Natural killer cell (primary cell): ENCODE measurements around the gene MBD3. TPM values are rescaled to one million over a fixed set of nuclear protein-coding genes. Genes with fewer than 3 reads are reported as not detected.

ENCODE experiments used
- ATAC-seq, 3 donors: fragments of 150-1000 bp in 2 of 3; fragments of 200-7000 bp in 1 of 3; cut with Tn5 transposase; 1 replicate in 1 of 3; 2 replicates in 2 of 3; pipeline ENCODE4 v1.10.0; 2021; ENCODE audit warnings: mild to moderate bottlenecking in 2 of 3, moderate library complexity in 2 of 3
- DNase-seq, 2 donors: peaks; one replicate each; pipeline versions ENCODE4 v3.0.0 to v3.0.0-alpha.2; 2013 to 2021; ENCODE audit warnings: mixed read lengths in 1 of 2
- H3K27ac ChIP-seq: one replicate; pipeline ENCODE4 v1.5.1; 2013; ENCODE audit warnings: mild to moderate bottlenecking, low read length
- H3K27me3 ChIP-seq: one replicate; pipeline ENCODE4 v1.6.1; 2013; ENCODE audit warnings: low read length; ENCODE audit not compliant: control insufficient read depth, insufficient read depth
- H3K36me3 ChIP-seq: one replicate; pipeline ENCODE4 v1.6.1; 2013; ENCODE audit warnings: low read length; ENCODE audit not compliant: control insufficient read depth, insufficient read depth
- H3K4me1 ChIP-seq: one replicate; pipeline ENCODE4 v1.6.1; 2013; ENCODE audit warnings: low read length; ENCODE audit not compliant: control insufficient read depth, insufficient read depth
- H3K4me3 ChIP-seq: one replicate; pipeline ENCODE4 v1.5.1; 2013; ENCODE audit warnings: low read length
- H3K9me3 ChIP-seq: one replicate; pipeline ENCODE4 v1.6.1; 2013; ENCODE audit warnings: low read length; ENCODE audit not compliant: control insufficient read depth, insufficient read depth
- H3K27ac Mint-ChIP-seq, 2 donors: one replicate each; pipeline ENCODE4 v1.8.0; 2022; ENCODE audit warnings: mild to moderate bottlenecking in 2 of 2, mixed read lengths in 2 of 2, moderate library complexity in 1 of 2
- H3K27me3 Mint-ChIP-seq, 2 donors: one replicate each; pipeline ENCODE4 v1.8.0; 2022; ENCODE audit warnings: low read depth in 2 of 2, mixed read lengths in 2 of 2
- H3K36me3 Mint-ChIP-seq: one replicate; pipeline ENCODE4 v1.8.0; 2022; ENCODE audit warnings: mixed read lengths
- H3K4me1 Mint-ChIP-seq, 2 donors: one replicate each; pipeline ENCODE4 v1.8.0; 2022; ENCODE audit warnings: mixed read lengths in 2 of 2
- H3K4me3 Mint-ChIP-seq: one replicate; pipeline ENCODE4 v1.8.0; 2022; ENCODE audit warnings: mild to moderate bottlenecking, moderate library complexity, mixed read lengths
- H3K9me3 Mint-ChIP-seq, 2 donors: one replicate each; pipeline ENCODE4 v1.8.0; 2022; ENCODE audit warnings: mixed read lengths in 2 of 2
- WGBS: methylation state at CpG from one replicate; pipeline ENCODE4 v1.1.7; 2013; ENCODE audit warnings: missing lambda C conversion rate; ENCODE audit not compliant: insufficient coverage; 5-methylcytosine and 5-hydroxymethylcytosine counted together
- intact Hi-C: fragments of 100-400 bp; cut with micrococcal nuclease; formaldehyde crosslinking; loops from one replicate; pipeline ENCODE4 v1.14.2; 2022
- total RNA-seq, 4 donors: library from RNA; stranded (reverse); fragments of 120-200 nt in 1 of 4; gene quantifications; one replicate each; pipeline versions ENCODE4 v1.2.3 to v1.2.4, GENCODE V29; 2013 to 2022
- TF ChIP-seq, protein P1 (sequence below): fragments of 200-600 bp; IDR thresholded peaks from one replicate; pipeline ENCODE4 v1.8.0; 2022; ENCODE audit warnings: antibody characterized with exemption

The MBD3 gene
- total RNA-seq, 3 donors from 2014 or later (not counting 1 experiment from before 2014, with no cell fraction given) = 55.9 to 66.7 (median 59.0) TPM

DNA sequence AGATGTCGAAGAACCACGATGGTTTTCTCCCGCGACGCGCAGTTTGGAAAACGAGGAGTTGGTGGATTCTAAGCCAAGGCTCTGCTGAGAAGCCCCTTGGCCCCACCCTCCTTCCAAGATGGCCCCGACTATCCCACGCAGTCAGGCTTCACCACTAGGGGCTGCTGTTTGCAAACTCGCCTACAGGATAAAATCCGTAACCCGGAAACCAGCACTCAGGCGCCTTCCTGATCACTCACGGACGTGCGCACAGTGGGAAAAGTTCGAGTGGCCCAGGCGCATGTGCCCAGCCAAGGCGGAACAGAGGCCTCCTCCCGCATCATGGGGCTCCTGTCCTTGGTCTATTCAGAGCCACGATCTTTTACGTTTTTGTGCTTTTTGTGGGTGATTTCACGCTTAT lies 31.8 kb upstream of the MBD3 start:
- H3K4me1 Mint-ChIP-seq = peaks cover 0 to 6% of the 10 kb centered on the region in 2 donors
- H3K27ac Mint-ChIP-seq = peak overlapping the region in 1 of 2 donors; percentile 52
- ATAC-seq (peak; percentile 59 to 80 (median 78)), DNase-seq (peak; percentile 34 to 73)
- TF ChIP-seq, protein P1, sequence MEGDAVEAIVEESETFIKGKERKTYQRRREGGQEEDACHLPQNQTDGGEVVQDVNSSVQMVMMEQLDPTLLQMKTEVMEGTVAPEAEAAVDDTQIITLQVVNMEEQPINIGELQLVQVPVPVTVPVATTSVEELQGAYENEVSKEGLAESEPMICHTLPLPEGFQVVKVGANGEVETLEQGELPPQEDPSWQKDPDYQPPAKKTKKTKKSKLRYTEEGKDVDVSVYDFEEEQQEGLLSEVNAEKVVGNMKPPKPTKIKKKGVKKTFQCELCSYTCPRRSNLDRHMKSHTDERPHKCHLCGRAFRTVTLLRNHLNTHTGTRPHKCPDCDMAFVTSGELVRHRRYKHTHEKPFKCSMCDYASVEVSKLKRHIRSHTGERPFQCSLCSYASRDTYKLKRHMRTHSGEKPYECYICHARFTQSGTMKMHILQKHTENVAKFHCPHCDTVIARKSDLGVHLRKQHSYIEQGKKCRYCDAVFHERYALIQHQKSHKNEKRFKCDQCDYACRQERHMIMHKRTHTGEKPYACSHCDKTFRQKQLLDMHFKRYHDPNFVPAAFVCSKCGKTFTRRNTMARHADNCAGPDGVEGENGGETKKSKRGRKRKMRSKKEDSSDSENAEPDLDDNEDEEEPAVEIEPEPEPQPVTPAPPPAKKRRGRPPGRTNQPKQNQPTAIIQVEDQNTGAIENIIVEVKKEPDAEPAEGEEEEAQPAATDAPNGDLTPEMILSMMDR = peak; percentile 31
- Histone ChIP-seq H3K4me3 (no peak overlapping the region), H3K4me1 (no peaks in the 10 kb centered on the region), H3K9me3 (no peaks in the 10 kb centered on the region), H3K27ac (no peak overlapping the region), H3K27me3 (no peaks in the 10 kb centered on the region), H3K36me3 (peaks cover 10% of the 10 kb centered on the region)
- no peak overlapping the region for H3K4me3 Mint-ChIP-seq
- 83% methylated on average over 23 of the region's 23 CpGs for WGBS
- no peaks in the 10 kb centered on the region for H3K36me3 Mint-ChIP-seq
- H3K27me3 Mint-ChIP-seq = no peaks in the 10 kb centered on the region
- no peaks in the 10 kb centered on the region for H3K9me3 Mint-ChIP-seq
- intact Hi-C loops = no loop called here

DNA sequence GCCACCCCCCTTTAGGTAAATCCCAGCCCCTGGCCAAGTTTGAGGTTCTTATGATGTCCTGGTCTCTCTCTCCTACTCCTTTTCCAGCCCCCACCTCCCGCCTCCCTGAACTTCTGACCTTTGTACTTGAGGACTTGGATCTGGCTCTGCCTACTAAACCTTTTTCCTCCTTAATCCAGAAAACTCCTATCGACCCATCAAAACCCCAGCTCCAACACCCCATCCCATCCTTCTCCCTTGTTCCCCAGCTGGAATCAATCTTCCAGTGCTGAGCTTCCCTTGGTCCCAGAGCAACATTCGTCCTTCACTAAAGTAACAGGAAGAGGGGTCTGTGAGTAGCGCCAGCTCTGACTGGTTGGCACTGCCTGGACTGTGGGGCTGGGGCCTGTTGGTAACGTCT lies 29.9 kb upstream of the MBD3 start:
- ATAC-seq (no peak), DNase-seq (no peak)
- peaks cover 0 to 13% of the 10 kb centered on the region in 2 donors for H3K4me1 Mint-ChIP-seq
- peaks cover 18% of the 10 kb centered on the region for H3K36me3 ChIP-seq
- H3K27me3 Mint-ChIP-seq = no peaks in the 10 kb centered on the region
- intact Hi-C loops = no loop called here
- H3K4me3 ChIP-seq = no peak overlapping the region
- H3K4me1 ChIP-seq = no peaks in the 10 kb centered on the region
- no peak overlapping the region for H3K4me3 Mint-ChIP-seq
- H3K9me3 ChIP-seq = no peaks in the 10 kb centered on the region
- WGBS = 92% methylated on average over 5 of the region's 5 CpGs
- TF ChIP-seq, protein P1 = no peak
- no peaks in the 10 kb centered on the region for H3K27me3 ChIP-seq
- no peaks in the 10 kb centered on the region for H3K9me3 Mint-ChIP-seq
- H3K27ac ChIP-seq = no peak overlapping the region
- H3K27ac Mint-ChIP-seq = no peak overlapping the region
- no peaks in the 10 kb centered on the region for H3K36me3 Mint-ChIP-seq

DNA sequence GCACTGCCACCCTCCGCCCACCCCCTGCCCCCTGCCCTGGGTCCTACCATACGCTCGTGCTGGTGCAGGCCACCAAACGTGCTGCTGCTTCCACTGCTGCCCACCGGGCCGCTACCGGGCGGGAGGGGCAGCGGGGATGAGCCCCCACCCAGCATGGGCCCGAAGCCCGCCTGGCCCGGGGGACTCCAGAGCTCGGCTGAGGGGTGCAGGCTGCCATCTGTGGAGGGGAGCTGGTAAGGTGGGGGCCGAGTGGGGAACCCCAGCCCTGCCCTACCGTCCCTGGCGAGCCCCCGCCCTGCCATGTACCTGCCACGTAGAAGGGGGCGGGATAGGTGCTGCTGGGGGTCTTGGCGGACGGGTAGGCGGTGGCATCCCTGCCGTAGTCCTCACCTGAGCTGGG lies 29.3 kb upstream of the MBD3 start:
- Mint-ChIP-seq H3K4me3 (no peak overlapping the region), H3K4me1 (peaks cover 0 to 13% of the 10 kb centered on the region in 2 donors), H3K9me3 (no peaks in the 10 kb centered on the region), H3K27ac (no peak overlapping the region), H3K36me3 (no peaks in the 10 kb centered on the region), H3K27me3 (no peaks in the 10 kb centered on the region)
- Histone ChIP-seq H3K9me3 (no peaks in the 10 kb centered on the region), H3K4me1 (no peaks in the 10 kb centered on the region), H3K27ac (no peak overlapping the region), H3K27me3 (no peaks in the 10 kb centered on the region), H3K36me3 (peaks cover 18% of the 10 kb centered on the region), H3K4me3 (no peak overlapping the region)
- no peak for DNase-seq
- intact Hi-C loops = no loop called here
- TF ChIP-seq, protein P1 = no peak
- 91% methylated on average over 23 of the region's 23 CpGs for WGBS
- ATAC-seq = no peak

DNA sequence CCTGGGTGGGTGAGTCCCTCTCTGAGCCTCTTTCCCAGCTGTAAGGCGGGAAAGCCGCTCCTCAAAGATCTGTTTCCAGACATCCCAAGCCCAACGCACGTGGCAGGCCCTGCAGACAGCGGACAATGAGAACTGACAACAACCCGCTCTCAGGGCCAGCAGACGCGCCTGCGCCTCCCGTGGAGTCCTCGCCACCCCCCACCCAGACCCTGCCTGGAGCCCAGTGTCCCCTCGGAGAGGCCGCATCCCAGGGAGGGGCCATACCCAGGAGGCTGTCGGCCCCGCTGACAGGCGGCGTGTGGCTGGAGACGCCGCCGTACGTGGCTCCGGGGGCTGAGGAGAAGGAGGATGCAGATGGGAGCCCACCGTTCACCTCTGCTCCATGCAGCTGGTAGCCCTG lies 28.9 kb upstream of the MBD3 start:
- Mint-ChIP-seq H3K27me3 (no peaks in the 10 kb centered on the region), H3K4me3 (no peak overlapping the region), H3K36me3 (no peaks in the 10 kb centered on the region), H3K27ac (no peak overlapping the region), H3K4me1 (peaks cover 0 to 13% of the 10 kb centered on the region in 2 donors), H3K9me3 (no peaks in the 10 kb centered on the region)
- Histone ChIP-seq H3K27me3 (no peaks in the 10 kb centered on the region), H3K9me3 (no peaks in the 10 kb centered on the region), H3K4me3 (no peak overlapping the region), H3K36me3 (peaks cover 20% of the 10 kb centered on the region), H3K4me1 (no peaks in the 10 kb centered on the region), H3K27ac (no peak overlapping the region)
- WGBS = 96% methylated on average over 23 of the region's 23 CpGs
- no peak for ATAC-seq
- no peak for DNase-seq
- intact Hi-C loops = no loop called here
- TF ChIP-seq, protein P1 = no peak
